Neural cell (in vitro differentiated cells): ENCODE data around the gene RABL6. TPM values are rescaled to one million over a fixed set of nuclear protein-coding genes. Genes with fewer than 3 reads are reported as not detected.

Experiments
- H2AFZ ChIP-seq: fragments of 200-600, 300-800 bp; sonication (generic), shearing (Covaris generic); 2 replicates; pipeline ENCODE4 v1.6.0; 2014; ENCODE audit warnings: low read depth, mild to moderate bottlenecking, antibody characterized with exemption, low read length, moderate library complexity
- H3F3A ChIP-seq: fragments of 200-600 bp; shearing (Covaris generic); 2 replicates; pipeline ENCODE4 v1.6.1; 2016; ENCODE audit warnings: mild to moderate bottlenecking, moderate library complexity, mixed read lengths, antibody characterized with exemption, low read length; ENCODE audit not compliant: insufficient read depth, poor library complexity, severe bottlenecking
- H3K27ac ChIP-seq: fragments of 200-600, 300-800 bp; sonication (generic), shearing (Covaris generic); 2 replicates; pipeline ENCODE4 v1.5.1; 2014; ENCODE audit warnings: mild to moderate bottlenecking, low read length, moderate library complexity
- H3K27me3 ChIP-seq: fragments of 300-800, 200-600 bp; sonication (generic), shearing (Covaris generic); 2 replicates; pipeline ENCODE4 v1.6.0; 2014; ENCODE audit warnings: mild to moderate bottlenecking, low read depth, low read length, moderate library complexity; ENCODE audit not compliant: insufficient read depth
- H3K36me3 ChIP-seq: fragments of 300-800, 200-600 bp; sonication (generic), shearing (Covaris generic); 2 replicates; pipeline ENCODE4 v1.5.1; 2014; ENCODE audit warnings: mild to moderate bottlenecking, antibody characterized with exemption, low read length, moderate library complexity; ENCODE audit not compliant: insufficient read depth
- H3K4me2 ChIP-seq: fragments of 300-800, 200-600 bp; sonication (generic), shearing (Covaris generic); 2 replicates; pipeline ENCODE4 v1.6.0; 2014; ENCODE audit warnings: mild to moderate bottlenecking, low read length
- H3K4me3 ChIP-seq: fragments of 300-800, 200-600 bp; sonication (generic), shearing (Covaris generic); 2 replicates; pipeline ENCODE4 v1.5.1; 2014; ENCODE audit warnings: mild to moderate bottlenecking, low read length, moderate library complexity
- H3K79me2 ChIP-seq: fragments of 200-600 bp; shearing (Covaris generic); replicated peaks from 2 replicates; pipeline ENCODE4 v1.6.0; 2014; ENCODE audit warnings: mild to moderate bottlenecking, low read length, moderate library complexity; ENCODE audit not compliant: insufficient read depth
- H3K9ac ChIP-seq: fragments of 300-800, 200-600 bp; sonication (generic), shearing (Covaris generic); 2 replicates; pipeline ENCODE4 v1.6.1; 2016; ENCODE audit warnings: mild to moderate bottlenecking, low read length, mixed read lengths
- H3K9me2 ChIP-seq: fragments of 200-600 bp; shearing (Covaris generic); 2 replicates; pipeline ENCODE4 v1.6.1; 2016; ENCODE audit warnings: mild to moderate bottlenecking, low read length, mixed read lengths; ENCODE audit not compliant: insufficient read depth
- H3K9me3 ChIP-seq: fragments of 200-600, 300-800 bp; sonication (generic), shearing (Covaris generic); 2 replicates; pipeline ENCODE4 v1.6.1; 2016; ENCODE audit warnings: mild to moderate bottlenecking, mixed run types, low read length, moderate library complexity, mixed read lengths
- H4K20me1 ChIP-seq: fragments of 200-600 bp; shearing (Covaris generic); 2 replicates; pipeline ENCODE4 v1.6.1; 2016; ENCODE audit warnings: mild to moderate bottlenecking, mixed run types; ENCODE audit not compliant: insufficient read depth
- CTCF ChIP-seq: fragments of 450-650 bp; IDR thresholded peaks from 2 replicates; pipeline ENCODE4 v1.5.1; 2014; ENCODE audit warnings: antibody characterized with exemption, mild to moderate bottlenecking, moderate library complexity; ENCODE audit not compliant: poor library complexity, severe bottlenecking
- EP300 ChIP-seq: fragments of 450-650 bp; conservative IDR thresholded peaks from 2 replicates; pipeline ENCODE4 v1.6.1; 2014; ENCODE audit warnings: antibody characterized with exemption, mild to moderate bottlenecking, moderate library complexity; ENCODE audit not compliant: poor library complexity, severe bottlenecking
- EZH2 ChIP-seq: fragments of 200-600, 300-800 bp; shearing (Covaris generic), sonication (generic); IDR thresholded peaks from 2 replicates; pipeline ENCODE4 v1.6.1; 2014; ENCODE audit warnings: antibody characterized with exemption, low read length, borderline replicate concordance, mild to moderate bottlenecking; ENCODE audit not compliant: insufficient read depth, poor library complexity, severe bottlenecking
- MXI1 ChIP-seq: fragments of 450-650 bp; conservative IDR thresholded peaks from 2 replicates; pipeline ENCODE4 v1.6.1; 2014; ENCODE audit warnings: antibody characterized with exemption, mild to moderate bottlenecking; ENCODE audit not compliant: poor library complexity, severe bottlenecking
- POLR2AphosphoS5 ChIP-seq: IDR thresholded peaks from 2 replicates; pipeline ENCODE4 v1.6.1; 2012
- RAD21 ChIP-seq: fragments of 450-650 bp; conservative IDR thresholded peaks from 2 replicates; pipeline ENCODE4 v1.6.1; 2014; ENCODE audit warnings: antibody characterized with exemption, mild to moderate bottlenecking, moderate library complexity
- REST ChIP-seq: IDR thresholded peaks from 2 replicates; pipeline ENCODE4 v1.6.1; 2012; ENCODE audit warnings: borderline replicate concordance
- SMC3 ChIP-seq: fragments of 450-650 bp; conservative IDR thresholded peaks from 2 replicates; pipeline ENCODE4 v1.6.1; 2014; ENCODE audit warnings: antibody characterized with exemption, mild to moderate bottlenecking, moderate library complexity; ENCODE audit not compliant: poor library complexity
- TAF1 ChIP-seq: IDR thresholded peaks from 2 replicates; pipeline ENCODE4 v1.6.1; 2012; ENCODE audit warnings: low read depth
- polyA plus RNA-seq: library from polyadenylated mRNA; depleted of rRNA; stranded (reverse); fragments of >200 nt; gene quantifications from 2 replicates; pipeline ENCODE4 v1.2.3, GENCODE V29; 2014

Gene RABL6
- polyA plus RNA-seq, 1 donor from 2014 or later = 46.4 TPM

GRCh38 chr9:136820971-136821825 lies 13.4 kb downstream of the RABL6 start:
- no peaks in the 10 kb centered on the region for H3K36me3 ChIP-seq
- H3F3A ChIP-seq = no peaks in the 10 kb centered on the region
- no peaks in the 10 kb centered on the region for H3K9me2 ChIP-seq
- H3K9me3 ChIP-seq = no peaks in the 10 kb centered on the region
- H4K20me1 ChIP-seq = no peaks in the 10 kb centered on the region
- no peak overlapping the region for H3K4me2 ChIP-seq
- H3K79me2 ChIP-seq = no peaks in the 10 kb centered on the region
- no peak overlapping the region for H3K27ac ChIP-seq
- H3K27me3 ChIP-seq = no peaks in the 10 kb centered on the region
- no peak overlapping the region for H2AFZ ChIP-seq
- TF ChIP-seq EP300 (no peak), RAD21 (no peak), EZH2 (no peak), MXI1 (no peak), CTCF (no peak), TAF1 (no peak), SMC3 (no peak), REST (no peak), POLR2AphosphoS5 (no peak)
- H3K4me3 ChIP-seq = no peak overlapping the region
- no peak overlapping the region for H3K9ac ChIP-seq

- Histone ChIP-seq H3K9me3 (no peaks in the 10 kb centered on the region), H3K27me3 (no peaks in the 10 kb centered on the region), H3K9me2 (no peaks in the 10 kb centered on the region), H3K4me2 (no peak overlapping the region), H3K36me3 (no peaks in the 10 kb centered on the region), H3K79me2 (no peaks in the 10 kb centered on the region), H4K20me1 (no peaks in the 10 kb centered on the region), H3K4me3 (no peak overlapping the region), H2AFZ (no peak overlapping the region), H3F3A (no peaks in the 10 kb centered on the region), H3K27ac (no peak overlapping the region), H3K9ac (no peak overlapping the region)
- TF ChIP-seq EZH2 (no peak), EP300 (no peak), SMC3 (no peak), RAD21 (no peak), CTCF (no peak), MXI1 (no peak), REST (no peak), POLR2AphosphoS5 (no peak), TAF1 (no peak)
Measured at GRCh38 chr9:136821826-136822544, 14.2 kb downstream of the RABL6 start.
